GM20431 (cell line): ENCODE measurements around the gene PLEKHA8.

ENCODE experiments used
- in situ Hi-C: fragments of 300-500 bp; cut with MseI, MboI; formaldehyde crosslinking; loops from one replicate; pipeline ENCODE4 v1.15.0; 2020; ENCODE audit warnings: low sequenced_read_pairs; ENCODE audit not compliant: unreplicated experiment

The PLEKHA8 gene

GRCh38 chr7:30022991-30023390, 5.2 kb upstream of the PLEKHA8 start:
- in situ Hi-C loops: no loop called here

GRCh38 chr7:30023524-30023923, 4.7 kb upstream of the PLEKHA8 start:
- in situ Hi-C loops: no loop called here

GRCh38 chr7:30026229-30027064, 1.8 kb upstream of the PLEKHA8 start, which contains the start of gene FKBP14:
Gene FKBP14, minus strand, starts transcription at chr7:30026702. Its CDS starts 194 bp downstream, at chr7:30026508.
- in situ Hi-C loops: no loop called here

GRCh38 chr7:30027065-30027456, 1.2 kb upstream of the PLEKHA8 start:
- in situ Hi-C loops: no loop called here

GRCh38 chr7:30027740-30028215, 434 bp upstream of the PLEKHA8 start:
- in situ Hi-C loops: no loop called here

GRCh38 chr7:30028749-30029635, 780 bp downstream of the PLEKHA8 start:
- in situ Hi-C loops: no loop called here

GRCh38 chr7:30029696-30030095, 1.5 kb downstream of the PLEKHA8 start:
- in situ Hi-C loops: no loop called here

- in situ Hi-C loops: no loop called here
Observed at GRCh38 chr7:30032310-30033125, 4.3 kb downstream of the PLEKHA8 start.

GRCh38 chr7:30034501-30034900, 6.3 kb downstream of the PLEKHA8 start:
- in situ Hi-C loops: no loop called here

- in situ Hi-C loops: no loop called here
Observed at GRCh38 chr7:30036220-30036619, 8.0 kb downstream of the PLEKHA8 start.

- in situ Hi-C loops: no loop called here
Observed at GRCh38 chr7:30038196-30038980, 10.2 kb downstream of the PLEKHA8 start.

- in situ Hi-C loops: no loop called here
Observed at GRCh38 chr7:30040938-30041337, 12.7 kb downstream of the PLEKHA8 start.

- in situ Hi-C loops: no loop called here
Observed at GRCh38 chr7:30041526-30042269, 13.5 kb downstream of the PLEKHA8 start.

- in situ Hi-C loops: no loop called here
Observed at GRCh38 chr7:30046127-30046770, 18.0 kb downstream of the PLEKHA8 start.

GRCh38 chr7:30047124-30047523, 18.9 kb downstream of the PLEKHA8 start:
- in situ Hi-C loops: no loop called here

GRCh38 chr7:30048582-30048981, 20.4 kb downstream of the PLEKHA8 start:
- in situ Hi-C loops: no loop called here

GRCh38 chr7:30049173-30049572, 21.0 kb downstream of the PLEKHA8 start:
- in situ Hi-C loops: no loop called here

- in situ Hi-C loops: no loop called here
Observed at GRCh38 chr7:30053068-30053467, 24.9 kb downstream of the PLEKHA8 start.
